Measurements from ENCODE around the gene DNAH9.

DNA sequence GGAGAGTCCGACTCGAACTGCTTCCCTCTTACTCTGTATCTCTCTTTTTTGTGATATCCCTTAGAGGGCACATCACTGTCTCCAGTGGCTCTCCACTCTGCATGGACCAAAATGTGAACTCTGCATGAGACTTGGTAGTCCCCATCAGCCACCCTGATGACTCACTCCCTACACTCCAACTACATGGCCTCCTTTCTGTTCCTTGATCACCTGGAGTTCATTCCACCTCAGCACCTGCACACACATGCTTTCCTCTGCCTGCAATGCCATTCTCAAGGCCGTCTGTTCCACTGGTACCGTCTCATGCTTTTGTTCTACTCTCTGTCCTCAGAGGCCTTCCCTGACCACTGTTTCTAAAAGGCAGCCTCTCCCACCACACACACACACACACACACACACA lies 109.3 kb downstream of the DNAH9 start:
- TF ChIP-seq, protein P1, sequence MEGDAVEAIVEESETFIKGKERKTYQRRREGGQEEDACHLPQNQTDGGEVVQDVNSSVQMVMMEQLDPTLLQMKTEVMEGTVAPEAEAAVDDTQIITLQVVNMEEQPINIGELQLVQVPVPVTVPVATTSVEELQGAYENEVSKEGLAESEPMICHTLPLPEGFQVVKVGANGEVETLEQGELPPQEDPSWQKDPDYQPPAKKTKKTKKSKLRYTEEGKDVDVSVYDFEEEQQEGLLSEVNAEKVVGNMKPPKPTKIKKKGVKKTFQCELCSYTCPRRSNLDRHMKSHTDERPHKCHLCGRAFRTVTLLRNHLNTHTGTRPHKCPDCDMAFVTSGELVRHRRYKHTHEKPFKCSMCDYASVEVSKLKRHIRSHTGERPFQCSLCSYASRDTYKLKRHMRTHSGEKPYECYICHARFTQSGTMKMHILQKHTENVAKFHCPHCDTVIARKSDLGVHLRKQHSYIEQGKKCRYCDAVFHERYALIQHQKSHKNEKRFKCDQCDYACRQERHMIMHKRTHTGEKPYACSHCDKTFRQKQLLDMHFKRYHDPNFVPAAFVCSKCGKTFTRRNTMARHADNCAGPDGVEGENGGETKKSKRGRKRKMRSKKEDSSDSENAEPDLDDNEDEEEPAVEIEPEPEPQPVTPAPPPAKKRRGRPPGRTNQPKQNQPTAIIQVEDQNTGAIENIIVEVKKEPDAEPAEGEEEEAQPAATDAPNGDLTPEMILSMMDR (IDR thresholded peaks at IDR 0.05; ENCODE audit: low read depth, low read length, poor library complexity, severe bottlenecking): no peak
- no peak for TF ChIP-seq EZH2phosphoT487 (IDR thresholded peaks at IDR 0.05; ENCODE audit: borderline replicate concordance, low read length)

Data from DOHH2 (cell line).